GM21825 (cell line): Measurements from ENCODE around the gene IGSF9B.

ENCODE experiments used
- ATAC-seq: cut with Tn5 transposase; IDR thresholded peaks from one replicate; pipeline ENCODE4 v1.9.1; 2021; ENCODE audit warnings: mild to moderate bottlenecking, moderate library complexity; ENCODE audit not compliant: unreplicated experiment

IGSF9B gene

DNA sequence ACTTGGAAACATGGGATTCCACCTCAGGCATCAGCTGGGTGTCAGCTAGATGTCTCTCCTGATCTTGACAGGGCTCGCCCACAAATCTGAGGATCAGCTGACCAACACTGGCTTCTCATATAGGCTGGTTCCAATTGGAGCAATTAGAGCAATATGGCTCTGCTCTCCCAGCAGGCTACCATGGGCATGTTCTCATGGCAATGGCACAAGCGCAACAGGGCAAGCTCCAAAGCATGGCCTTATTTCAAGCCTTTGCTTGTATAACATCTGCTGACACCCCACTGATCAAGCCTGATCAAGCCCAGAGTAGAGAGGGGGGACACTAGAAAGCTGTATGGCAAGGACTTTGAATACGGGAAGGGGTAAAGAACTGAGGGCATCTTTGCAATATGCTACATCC lies 70.7 kb downstream of the IGSF9B start:
- ATAC-seq = no peak

GRCh38 chr11:133872160-133872559 lies 84.6 kb downstream of the IGSF9B start:
- no peak for ATAC-seq

DNA sequence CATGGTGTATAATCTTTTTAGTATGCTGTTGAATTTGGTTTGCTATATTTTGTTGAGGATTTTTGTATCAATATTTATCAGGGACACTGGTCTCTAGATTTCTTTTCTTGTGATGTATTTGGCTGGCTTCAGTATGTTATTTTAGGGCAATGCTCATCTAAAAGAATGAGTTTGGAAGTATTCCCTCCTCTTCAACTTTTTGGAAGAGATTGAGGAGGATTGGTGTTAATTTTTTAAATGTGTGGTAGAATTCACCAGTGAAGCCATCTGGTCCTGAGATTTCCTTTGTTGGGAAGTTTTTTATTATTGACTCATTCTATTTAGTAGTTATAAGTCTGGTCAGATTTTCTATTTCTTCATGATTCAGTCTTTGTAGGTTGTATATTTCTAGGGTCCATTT lies 89.3 kb downstream of the IGSF9B start:
- no peak for ATAC-seq

DNA sequence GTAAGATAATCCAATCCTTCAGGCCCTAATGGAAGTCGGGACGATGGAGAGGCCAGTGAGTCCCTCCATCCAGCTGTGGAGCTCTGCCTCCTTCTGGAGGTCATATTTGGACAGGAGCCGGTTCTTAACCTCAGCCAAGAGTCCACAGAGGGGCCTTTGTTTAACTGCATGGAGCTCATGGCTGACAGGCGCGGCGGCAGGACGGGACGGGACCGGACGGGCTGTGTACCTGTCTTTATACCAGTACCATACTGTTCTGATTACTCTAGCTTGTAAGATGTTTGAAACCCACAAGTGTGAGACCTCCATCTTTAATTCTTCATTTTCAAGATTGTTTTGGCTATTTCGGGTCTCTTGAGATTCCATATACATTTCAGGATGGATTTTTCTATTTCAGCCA lies 91.3 kb downstream of the IGSF9B start:
- ATAC-seq = no peak

DNA sequence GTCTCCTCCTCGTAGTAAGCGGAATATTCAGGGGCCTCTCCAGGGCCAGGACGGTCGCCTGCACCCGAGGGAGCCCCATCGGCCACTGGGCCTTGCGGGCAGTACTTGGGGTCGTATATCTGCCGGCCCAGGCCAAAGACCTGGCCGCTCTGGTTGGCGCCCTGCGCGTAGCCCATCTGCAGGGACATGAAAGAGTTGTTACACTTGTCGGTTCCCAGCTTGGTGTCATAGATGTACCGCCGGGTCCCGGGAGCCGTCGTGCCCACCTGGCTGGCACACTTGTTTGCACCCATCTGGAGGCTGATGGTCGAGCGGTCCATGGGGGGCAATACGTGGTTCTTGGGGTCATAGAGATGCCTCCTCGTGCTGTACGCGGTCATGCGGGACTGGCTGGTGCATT lies 92.0 kb downstream of the IGSF9B start:
- ATAC-seq = no peak

GRCh38 chr11:133860151-133860550 lies 96.6 kb downstream of the IGSF9B start:
- ATAC-seq = no peak
